Measurements from ENCODE around the gene RIMS1.

Gene RIMS1

GRCh38 chr6:72413884-72414283 is 527.5 kb downstream of the RIMS1 start:
- DNase-seq (ENCODE audit: low read depth in 2 of 2): no peak

GRCh38 chr6:72414657-72415056 is 528.3 kb downstream of the RIMS1 start:
- DNase-seq (ENCODE audit: low read depth in 2 of 2): no peak

DNA sequence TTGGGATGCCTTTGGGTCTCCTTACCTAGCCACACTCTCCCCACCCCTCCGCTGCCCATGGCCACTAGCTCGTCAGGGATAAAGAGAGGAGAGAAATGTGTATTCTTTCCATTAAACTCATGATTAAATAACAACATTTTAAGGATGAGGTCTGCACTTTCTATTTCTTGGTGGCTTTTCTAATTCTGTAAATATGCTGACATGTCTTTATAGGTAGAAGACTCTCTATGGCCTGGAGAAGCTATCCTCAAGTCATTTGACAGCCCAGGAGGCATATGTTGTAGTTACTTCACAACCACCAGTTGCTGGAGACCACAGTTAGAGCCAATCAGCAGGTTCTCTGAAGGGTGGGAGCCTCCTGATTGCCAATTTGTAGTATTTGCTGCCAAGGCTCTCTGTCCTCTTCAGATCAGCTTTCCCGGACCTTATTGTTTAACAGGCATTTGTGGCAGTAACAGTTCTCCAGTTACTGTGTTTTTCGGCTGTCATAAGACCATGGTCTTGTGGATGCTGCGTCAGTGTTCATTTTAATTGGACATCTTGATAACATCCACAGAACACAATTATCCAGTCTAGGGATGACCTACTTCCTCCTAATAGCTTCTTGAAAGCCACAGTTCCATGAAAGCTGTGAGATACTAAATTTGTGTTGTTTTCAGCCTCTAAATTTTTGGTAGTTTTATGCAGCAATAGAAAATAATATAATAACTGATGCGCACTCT is 530.6 kb downstream of the RIMS1 start:
- no peak for DNase-seq (ENCODE audit: low read depth in 2 of 2)

DNA sequence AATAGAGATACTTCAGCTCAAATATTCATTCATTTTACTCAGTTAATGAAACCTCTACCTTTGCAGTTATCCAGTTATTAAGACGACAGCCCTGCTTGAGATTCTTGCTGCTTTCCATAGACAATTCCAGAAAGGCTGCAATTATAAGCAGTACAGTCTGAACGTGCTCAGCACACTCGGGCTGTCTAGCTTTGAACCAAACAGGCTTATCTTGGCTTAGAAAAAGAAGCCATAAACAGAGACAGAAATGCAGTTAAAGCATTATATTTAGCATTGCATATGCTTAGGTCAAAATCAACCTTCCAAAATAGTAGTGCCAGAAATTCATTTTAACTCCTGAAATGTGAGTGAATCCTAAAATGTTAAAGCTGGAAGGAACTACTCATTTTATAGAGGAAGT is 531.4 kb downstream of the RIMS1 start:
- DNase-seq (ENCODE audit: low read depth in 2 of 2): no peak

- DNase-seq (ENCODE audit: low read depth in 2 of 2): no peak
Observed at GRCh38 chr6:72418495-72418894, 532.1 kb downstream of the RIMS1 start.

DNA sequence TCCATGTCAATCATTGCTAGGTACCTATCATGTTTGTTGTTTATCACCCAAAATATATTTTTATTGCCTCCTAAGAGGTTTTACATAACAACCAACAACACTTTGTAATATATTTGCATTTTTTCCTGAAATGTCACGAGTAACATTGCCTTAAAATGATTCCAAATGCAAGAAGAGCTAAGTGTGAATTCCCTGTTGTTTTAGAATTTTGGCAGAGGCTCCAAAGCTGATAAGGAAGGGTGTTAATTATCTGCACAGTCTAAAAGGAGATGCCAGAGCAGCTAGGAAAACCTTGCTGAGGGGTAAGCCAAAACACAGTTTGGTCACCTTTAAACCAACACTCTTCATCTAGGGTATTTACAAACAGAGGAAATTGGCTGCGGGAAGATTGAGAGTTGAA is 533.6 kb downstream of the RIMS1 start:
- DNase-seq (ENCODE audit: low read depth in 2 of 2): no peak

DNA sequence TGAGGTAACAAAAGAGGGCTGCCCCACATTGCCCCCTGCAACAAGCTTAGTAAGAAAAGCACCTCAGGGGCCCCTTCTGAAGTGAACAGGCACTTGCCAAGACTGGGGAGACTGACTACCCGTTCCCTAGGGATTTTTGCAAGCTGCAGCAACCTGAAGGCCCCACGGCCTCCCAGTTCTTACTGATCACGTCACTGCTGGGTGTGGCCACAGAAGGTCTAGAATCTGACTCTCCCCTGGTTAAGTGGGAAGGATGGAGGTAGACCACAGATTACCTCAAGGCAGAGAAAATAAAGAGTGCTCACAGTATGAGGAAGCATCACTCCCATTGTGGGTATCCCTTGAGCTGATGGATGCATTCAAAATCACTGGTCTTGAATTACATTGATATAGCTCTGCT is 534.1 kb downstream of the RIMS1 start:
- DNase-seq (ENCODE audit: low read depth in 2 of 2): no peak

DNA sequence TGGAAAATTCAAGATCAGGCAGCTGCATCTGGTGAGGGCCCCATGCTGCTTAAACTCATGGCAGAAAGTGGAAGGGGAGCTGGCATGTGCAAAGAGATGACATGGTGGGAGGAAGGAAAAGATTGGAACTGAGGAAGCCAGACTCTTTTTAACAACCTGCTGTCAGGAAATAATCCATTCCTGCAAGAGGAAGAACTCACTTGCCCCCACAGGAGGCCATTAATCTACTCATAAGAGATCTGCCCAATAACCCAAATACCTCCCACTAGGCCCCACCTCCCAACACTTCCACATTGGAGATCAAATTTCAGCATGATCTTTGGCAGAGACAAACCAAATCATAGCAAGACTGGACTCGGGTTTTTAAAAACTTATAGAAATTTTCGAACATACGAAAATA is 535.0 kb downstream of the RIMS1 start:
- no peak for DNase-seq (ENCODE audit: low read depth in 2 of 2)

DNA sequence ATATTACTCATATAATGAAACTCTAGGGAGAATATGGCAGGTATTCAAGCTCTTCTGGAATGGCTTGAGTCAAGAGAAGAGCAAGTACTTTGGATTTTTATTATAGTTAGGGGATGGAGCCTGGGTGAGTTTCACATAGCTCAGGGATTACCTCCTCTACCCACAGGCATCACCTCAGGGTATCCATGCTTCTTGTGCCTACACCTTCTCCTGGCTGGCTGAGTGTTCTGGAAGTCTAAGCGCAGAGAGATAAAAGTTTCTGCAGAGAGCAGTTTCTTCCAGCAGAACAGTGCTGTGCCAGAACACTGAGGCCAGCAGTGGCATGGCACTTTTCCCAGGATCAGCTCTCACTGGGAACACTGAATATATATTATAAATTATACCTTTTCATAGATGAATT is 535.8 kb downstream of the RIMS1 start:
- DNase-seq (ENCODE audit: low read depth in 2 of 2): no peak

DNA sequence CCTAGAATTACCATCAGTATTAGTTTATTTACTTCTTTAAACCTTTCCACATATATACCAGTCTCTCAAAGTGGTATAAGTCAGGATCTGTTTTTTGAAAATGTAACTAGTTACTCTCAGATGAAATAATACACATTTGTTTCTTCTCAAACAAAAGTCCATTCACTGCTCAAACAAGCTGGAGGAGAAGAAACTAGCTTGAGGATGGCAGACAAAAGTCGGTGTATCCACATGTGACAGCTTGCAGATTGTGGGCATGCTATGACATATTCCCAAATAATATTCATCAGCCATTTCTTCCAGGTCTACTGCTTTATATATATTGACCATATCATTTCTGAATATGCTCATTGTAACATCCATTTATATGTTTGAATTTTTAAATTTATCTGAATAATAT is 538.1 kb downstream of the RIMS1 start:
- no peak for DNase-seq (ENCODE audit: low read depth in 2 of 2)

- no peak for DNase-seq (ENCODE audit: low read depth in 2 of 2)
Observed at GRCh38 chr6:72425003-72425681, 538.8 kb downstream of the RIMS1 start.

DNA sequence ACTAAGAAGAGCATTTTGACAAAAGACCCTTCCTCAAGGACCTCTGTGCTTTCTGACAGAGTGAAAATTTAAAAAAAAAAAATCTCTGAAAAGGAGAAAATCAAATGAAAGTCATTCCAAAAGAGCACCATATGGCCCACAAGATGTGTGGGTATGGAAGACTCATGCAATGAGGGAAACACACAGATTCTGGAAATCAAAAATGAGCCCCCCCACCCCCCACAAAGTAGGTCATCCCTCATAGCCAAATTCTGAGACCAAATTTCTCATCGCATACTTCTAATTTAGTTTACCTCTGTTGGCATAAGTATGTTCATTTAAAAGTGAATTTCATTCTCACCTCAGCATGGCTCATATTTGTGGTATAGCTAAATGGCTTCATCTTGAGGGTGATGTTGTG is 554.3 kb downstream of the RIMS1 start:
- DNase-seq (ENCODE audit: low read depth in 2 of 2): no peak

- no peak for DNase-seq (ENCODE audit: low read depth in 2 of 2)
Observed at GRCh38 chr6:72446430-72446829, 560.1 kb downstream of the RIMS1 start.

Measured in stimulated activated CD8-positive, alpha-beta memory T cell treated with anti-CD3 and anti-CD28 coated beads, Interleukin-7, amount 100 ng/mL, for 1 hour (primary cell).